CD14-positive monocyte (primary cell): ENCODE measurements around the gene ARHGEF6. TPM values are rescaled to one million over a fixed set of nuclear protein-coding genes. Genes with fewer than 3 reads are reported as not detected.

Experiments used
- DNase-seq, 3 donors: peaks; one replicate each; pipeline ENCODE4 v3.0.0-alpha.2; 2011 to 2022
- H2AFZ ChIP-seq: 2 replicates; pipeline ENCODE4 v1.6.0; 2012; ENCODE audit warnings: mild to moderate bottlenecking, low read depth, low read length, inconsistent platforms; ENCODE audit not compliant: insufficient read depth, poor library complexity, severe bottlenecking
- H3K27ac ChIP-seq, 2 donors: 1 replicate in 1 of 2; 2 replicates in 1 of 2; pipeline ENCODE4 v1.5.1; 2012 to 2013; ENCODE audit warnings: low read length in 2 of 2, control low read depth in 1 of 2, inconsistent platforms in 1 of 2, low read depth in 1 of 2, mild to moderate bottlenecking in 1 of 2
- H3K27me3 ChIP-seq, 2 donors: one replicate each; pipeline versions ENCODE4 v1.6.0 to v1.6.1; 2011 to 2013; ENCODE audit warnings: low read length in 2 of 2; ENCODE audit not compliant: control insufficient read depth in 2 of 2, insufficient read depth in 2 of 2
- H3K36me3 ChIP-seq, 2 donors: replicated peaks in 1 of 2; 1 replicate in 1 of 2; 2 replicates in 1 of 2; pipeline versions ENCODE4 v1.5.1 to v1.6.1; 2012 to 2013; ENCODE audit warnings: low read length in 2 of 2, control low read depth in 1 of 2, inconsistent platforms in 1 of 2, mild to moderate bottlenecking in 1 of 2; ENCODE audit not compliant: insufficient read depth in 2 of 2, control insufficient read depth in 1 of 2
- H3K4me1 ChIP-seq, 2 donors: 1 replicate in 1 of 2; 2 replicates in 1 of 2; pipeline versions ENCODE4 v1.5.1 to v1.6.1; 2012 to 2013; ENCODE audit warnings: low read length in 2 of 2, control low read depth in 1 of 2, inconsistent platforms in 1 of 2, mild to moderate bottlenecking in 1 of 2, moderate library complexity in 1 of 2; ENCODE audit not compliant: insufficient read depth in 2 of 2, control insufficient read depth in 1 of 2
- H3K4me2 ChIP-seq: replicated peaks from 2 replicates; pipeline ENCODE3; 2012; ENCODE audit warnings: low read length, moderate library complexity, mild to moderate bottlenecking; ENCODE audit not compliant: poor library complexity, severe bottlenecking; ENCODE audit errors: extremely low read depth
- H3K4me3 ChIP-seq, 3 experiments: fragments of 200-600 bp in 1 of 3; sonication (generic) in 1 of 3; replicated peaks in 1 of 3; 1 replicate in 2 of 3; 2 replicates in 1 of 3; pipeline ENCODE4 v1.5.1; 2011 to 2013; ENCODE audit warnings: low read length in 3 of 3, mild to moderate bottlenecking in 3 of 3, control low read depth in 2 of 3, low read depth in 2 of 3, inconsistent platforms in 1 of 3, moderate library complexity in 1 of 3
- H3K79me2 ChIP-seq: 2 replicates; pipeline ENCODE4 v1.6.0; 2012; ENCODE audit warnings: mild to moderate bottlenecking, control low read depth, inconsistent platforms, low read length, moderate library complexity; ENCODE audit not compliant: insufficient read depth
- H3K9ac ChIP-seq: 2 replicates; pipeline ENCODE4 v1.6.0; 2017; ENCODE audit warnings: low read length, mild to moderate bottlenecking; ENCODE audit not compliant: insufficient read depth, poor library complexity, severe bottlenecking
- H3K9me3 ChIP-seq, 2 donors: replicated peaks in 1 of 2; 1 replicate in 1 of 2; 2 replicates in 1 of 2; pipeline versions ENCODE4 v1.5.1 to v1.6.1; 2012 to 2013; ENCODE audit warnings: low read length in 2 of 2, control low read depth in 1 of 2; ENCODE audit not compliant: control insufficient read depth in 1 of 2, insufficient read depth in 1 of 2
- H4K20me1 ChIP-seq: 2 replicates; pipeline ENCODE4 v1.6.0; 2012; ENCODE audit warnings: mild to moderate bottlenecking, low read length, control low read depth, moderate library complexity; ENCODE audit not compliant: insufficient read depth
- H3K27ac Mint-ChIP-seq, 7 donors: one replicate each; pipeline ENCODE4 v1.8.0; 2020; ENCODE audit warnings: mild to moderate bottlenecking in 7 of 7, mixed read lengths in 7 of 7, moderate library complexity in 6 of 7, inconsistent platforms in 2 of 7
- H3K27me3 Mint-ChIP-seq, 3 donors: one replicate each; pipeline ENCODE4 v1.8.0; 2021 to 2022; ENCODE audit warnings: low read depth in 3 of 3, mild to moderate bottlenecking in 3 of 3, mixed read lengths in 3 of 3, moderate library complexity in 3 of 3, inconsistent platforms in 1 of 3
- H3K36me3 Mint-ChIP-seq, 2 donors: one replicate each; pipeline ENCODE4 v1.8.0; 2020; ENCODE audit warnings: mixed read lengths in 2 of 2, inconsistent platforms in 1 of 2, mild to moderate bottlenecking in 1 of 2
- H3K4me1 Mint-ChIP-seq: one replicate; pipeline ENCODE4 v1.8.0; 2020; ENCODE audit warnings: mild to moderate bottlenecking, mixed read lengths
- H3K4me3 Mint-ChIP-seq, 2 donors: one replicate each; pipeline ENCODE4 v1.8.0; 2020; ENCODE audit warnings: mild to moderate bottlenecking in 2 of 2, mixed read lengths in 2 of 2, moderate library complexity in 1 of 2
- H3K9me3 Mint-ChIP-seq, 7 donors: one replicate each; pipeline ENCODE4 v1.8.0; 2020 to 2022; ENCODE audit warnings: mixed read lengths in 7 of 7, mild to moderate bottlenecking in 6 of 7, moderate library complexity in 6 of 7, inconsistent platforms in 2 of 7
- WGBS: methylation state at CpG from one replicate; pipeline ENCODE4 v1.1.5; 2013; ENCODE audit warnings: missing lambda C conversion rate; ENCODE audit not compliant: insufficient coverage; 5-methylcytosine and 5-hydroxymethylcytosine counted together
- intact Hi-C, 2 donors: fragments of 100-400 bp; cut with micrococcal nuclease; formaldehyde crosslinking; loops; one replicate each; pipeline versions ENCODE4 v1.15.0 to v1.15.1; 2023
- polyA plus RNA-seq, 3 donors: library from polyadenylated mRNA; depleted of rRNA in 1 of 3; unstranded in 2 of 3; stranded (reverse) in 1 of 3; fragments of 300-500 nt in 2 of 3; fragments of >200 nt in 1 of 3; fragmentation: Illumina TruSeq in 2 of 3; gene quantifications; 1 replicate in 2 of 3; 2 replicates in 1 of 3; pipeline ENCODE4 v1.2.3, GENCODE V29; 2012 to 2021
- TF ChIP-seq, protein P1 (sequence below): fragments of 200-600 bp; IDR thresholded peaks from one replicate; pipeline ENCODE4 v1.8.0; 2022; ENCODE audit warnings: antibody characterized with exemption, mild to moderate bottlenecking

Gene ARHGEF6
- polyA plus RNA-seq, 3 donors: 51.4 to 79.2 (median 57.0) TPM

- Histone ChIP-seq H3K79me2 (no peaks in the 10 kb centered on the region), H3K9ac (no peak overlapping the region), H3K27me3 (peaks cover 0 to 3% of the 10 kb centered on the region in 2 donors), H3K4me3 (no peak overlapping the region), H3K4me2 (no peak overlapping the region), H3K4me1 (no peaks in the 10 kb centered on the region), H2AFZ (no peak overlapping the region), H3K27ac (no peak overlapping the region), H4K20me1 (no peaks in the 10 kb centered on the region), H3K9me3 (no peaks in the 10 kb centered on the region), H3K36me3 (no peaks in the 10 kb centered on the region)
- DNase-seq: no peak
- Mint-ChIP-seq H3K27ac (no peak overlapping the region), H3K9me3 (peaks cover 0 to 3% (median 0%) of the 10 kb centered on the region in 7 donors), H3K4me3 (no peak overlapping the region), H3K27me3 (no peaks in the 10 kb centered on the region), H3K4me1 (no peaks in the 10 kb centered on the region), H3K36me3 (no peaks in the 10 kb centered on the region)
- TF ChIP-seq, protein P1, sequence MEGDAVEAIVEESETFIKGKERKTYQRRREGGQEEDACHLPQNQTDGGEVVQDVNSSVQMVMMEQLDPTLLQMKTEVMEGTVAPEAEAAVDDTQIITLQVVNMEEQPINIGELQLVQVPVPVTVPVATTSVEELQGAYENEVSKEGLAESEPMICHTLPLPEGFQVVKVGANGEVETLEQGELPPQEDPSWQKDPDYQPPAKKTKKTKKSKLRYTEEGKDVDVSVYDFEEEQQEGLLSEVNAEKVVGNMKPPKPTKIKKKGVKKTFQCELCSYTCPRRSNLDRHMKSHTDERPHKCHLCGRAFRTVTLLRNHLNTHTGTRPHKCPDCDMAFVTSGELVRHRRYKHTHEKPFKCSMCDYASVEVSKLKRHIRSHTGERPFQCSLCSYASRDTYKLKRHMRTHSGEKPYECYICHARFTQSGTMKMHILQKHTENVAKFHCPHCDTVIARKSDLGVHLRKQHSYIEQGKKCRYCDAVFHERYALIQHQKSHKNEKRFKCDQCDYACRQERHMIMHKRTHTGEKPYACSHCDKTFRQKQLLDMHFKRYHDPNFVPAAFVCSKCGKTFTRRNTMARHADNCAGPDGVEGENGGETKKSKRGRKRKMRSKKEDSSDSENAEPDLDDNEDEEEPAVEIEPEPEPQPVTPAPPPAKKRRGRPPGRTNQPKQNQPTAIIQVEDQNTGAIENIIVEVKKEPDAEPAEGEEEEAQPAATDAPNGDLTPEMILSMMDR: no peak
- intact Hi-C loops: no loop called here
- whole genome bisulfite sequencing: 40% methylated on average over 1 of the region's 6 CpGs
Measured at GRCh38 chrX:136629084-136629750, 151.5 kb downstream of the ARHGEF6 start.

DNA sequence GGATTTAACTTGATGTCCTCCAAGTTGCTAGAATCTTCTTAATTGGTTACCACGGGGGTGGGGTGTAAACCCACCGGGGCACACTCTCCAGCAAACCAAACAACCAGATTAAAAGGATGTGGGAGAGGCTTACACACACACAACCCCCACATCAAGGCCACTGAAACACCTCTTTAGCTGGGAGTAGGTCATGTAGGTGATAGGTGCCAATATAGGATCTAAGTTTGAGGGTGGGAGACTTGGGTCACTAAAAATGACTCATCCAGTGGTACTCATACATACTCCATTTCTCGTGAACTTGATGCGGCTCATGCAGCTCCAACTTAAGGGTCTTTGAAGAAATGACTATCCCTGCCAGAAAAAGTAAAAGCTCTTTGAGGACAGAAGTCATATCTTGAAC is 153.3 kb downstream of the ARHGEF6 start:
- H3K27me3 Mint-ChIP-seq: no peaks in the 10 kb centered on the region
- TF ChIP-seq, protein P1: no peak
- Histone ChIP-seq H3K27ac (no peak overlapping the region), H3K27me3 (peaks cover 0 to 3% of the 10 kb centered on the region in 2 donors), H4K20me1 (no peaks in the 10 kb centered on the region), H3K4me2 (no peak overlapping the region), H3K9me3 (no peaks in the 10 kb centered on the region), H3K4me3 (no peak overlapping the region), H3K9ac (no peak overlapping the region), H2AFZ (no peak overlapping the region), H3K79me2 (no peaks in the 10 kb centered on the region), H3K36me3 (no peaks in the 10 kb centered on the region), H3K4me1 (no peaks in the 10 kb centered on the region)
- peaks cover 0 to 3% (median 0%) of the 10 kb centered on the region in 7 donors for H3K9me3 Mint-ChIP-seq
- H3K4me3 Mint-ChIP-seq: no peak overlapping the region
- no peak overlapping the region for H3K27ac Mint-ChIP-seq
- intact Hi-C loops: no loop called here
- no peaks in the 10 kb centered on the region for H3K4me1 Mint-ChIP-seq
- DNase-seq: no peak
- WGBS: no CpG with 5 or more reads among the region's 4 CpGs
- H3K36me3 Mint-ChIP-seq: no peaks in the 10 kb centered on the region
